Sigmoid colon (tissue), 7 donors: ENCODE results near the gene DARS2. TPM values are rescaled to one million over a fixed set of nuclear protein-coding genes. Genes with fewer than 3 reads are reported as not detected.
"Not testable (repeated sequence)": the region's sequence is repeated elsewhere in the genome, so short reads cannot be mapped to it uniquely, and the experiment has no call there.

Experiments
- DNase-seq: peaks from one replicate; pipeline ENCODE4 v3.0.0-alpha.2; 2019
- H3K27ac ChIP-seq, 4 donors: fragments of 200-600 bp; sonication (generic); one replicate each; pipeline ENCODE4 v1.5.1; 2016 to 2019; ENCODE audit warnings: mild to moderate bottlenecking in 1 of 4
- H3K27me3 ChIP-seq, 3 donors: fragments of 200-600 bp; sonication (generic); one replicate each; pipeline ENCODE4 v1.5.1; 2019; ENCODE audit warnings: mild to moderate bottlenecking in 1 of 3
- H3K36me3 ChIP-seq, 4 donors: fragments of 200-600 bp; sonication (generic); one replicate each; pipeline ENCODE4 v1.5.1; 2016 to 2019
- H3K4me1 ChIP-seq, 4 donors: fragments of 200-600 bp; sonication (generic); one replicate each; pipeline ENCODE4 v1.5.1; 2017 to 2019
- H3K4me3 ChIP-seq, 4 donors: fragments of 200-600 bp; sonication (generic); one replicate each; pipeline ENCODE4 v1.5.1; 2017 to 2019; ENCODE audit warnings: mild to moderate bottlenecking in 2 of 4, moderate library complexity in 1 of 4
- H3K9me3 ChIP-seq, 4 donors: fragments of 200-600 bp in 3 of 4; sonication (generic) in 3 of 4; one replicate each; pipeline versions ENCODE4 v1.5.1 to v1.6.1; 2013 to 2019
- EP300 ChIP-seq, 4 donors: sonication (generic); formaldehyde crosslinking; IDR thresholded peaks; one replicate each; pipeline ENCODE4 v1.6.1; 2017; ENCODE audit warnings: antibody characterized with exemption in 4 of 4
- POLR2A ChIP-seq, 2 donors: fragments of 450-650 bp; IDR thresholded peaks; one replicate each; pipeline ENCODE4 v1.6.1; 2016; ENCODE audit warnings: antibody characterized with exemption in 2 of 2, mild to moderate bottlenecking in 2 of 2, moderate library complexity in 2 of 2
- POLR2AphosphoS5 ChIP-seq, 4 donors: sonication (generic); formaldehyde crosslinking; IDR thresholded peaks; one replicate each; pipeline ENCODE4 v1.6.1; 2017; ENCODE audit warnings: antibody characterized with exemption in 4 of 4
- WGBS, 2 donors: extraction: QIAGEN DNeasy Blood & Tissue Kit; methylation state at CpG; one replicate each; pipeline ENCODE4 v1.1.7; 2013; 5-methylcytosine and 5-hydroxymethylcytosine counted together
- intact Hi-C: fragments of 100-400 bp; cut with DNase I; formaldehyde crosslinking; loops from one replicate; pipeline ENCODE4 v1.15.1; 2023
- polyA plus RNA-seq, 3 donors: library from polyadenylated mRNA; stranded (reverse); fragments of 200-250 nt; gene quantifications; one replicate each; pipeline ENCODE4 v1.2.3, GENCODE V29; 2013
- total RNA-seq, 4 donors: library from RNA; depleted of rRNA; stranded (reverse); fragments of >200 nt; gene quantifications; one replicate each; pipeline ENCODE4 v1.1.0, GENCODE V29; 2016
- TF ChIP-seq, protein P1 (sequence below), 4 experiments: fragments of 450-650 bp in 3 of 4; fragments of 200-600 bp in 1 of 4; IDR thresholded peaks; one replicate each; pipeline ENCODE4 v1.5.1; 2016 to 2019; ENCODE audit warnings: antibody characterized with exemption in 4 of 4, mild to moderate bottlenecking in 3 of 4, moderate library complexity in 2 of 4
- donor health status: healthy with polysubstance abuse.
- donor health status: Bipolar disorder and iron deficiency.
- donor health status: healthy.

Gene DARS2
- total and polyA plus RNA-seq, 7 donors, result 5.2 to 15.7 (median 8.4) TPM

DNA sequence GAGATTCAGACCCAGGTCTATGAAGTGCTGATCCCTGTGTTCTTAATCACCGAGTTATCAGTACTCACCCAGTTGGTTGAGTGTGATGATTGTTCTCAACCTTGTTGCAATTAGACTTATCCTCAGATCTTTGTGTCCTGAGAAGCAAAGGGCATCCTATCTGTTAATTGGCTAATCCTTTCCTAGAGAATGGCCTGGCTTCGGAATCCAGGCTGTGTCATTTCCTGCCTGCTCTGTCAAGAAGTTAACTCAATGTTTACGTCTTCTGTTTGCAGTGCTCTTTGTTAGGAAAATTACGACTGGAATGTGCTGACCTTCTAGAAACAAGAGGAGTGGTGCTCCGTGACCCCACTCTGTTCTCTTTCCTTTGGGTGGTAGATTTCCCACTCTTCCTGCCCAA is 28.6 kb downstream of the DARS2 start:
- peaks cover 0 to 4% (median 0%) of the 10 kb centered on the region in 4 donors for H3K4me1 ChIP-seq
- 74 to 77% methylated on average over 5 of the region's 5 CpGs for WGBS, 2 donors
- H3K36me3 ChIP-seq, result peaks cover 3 to 79% (median 10%) of the 10 kb centered on the region in 4 donors
- no peak overlapping the region for H3K4me3 ChIP-seq
- no peak for TF ChIP-seq POLR2A (IDR thresholded peaks at IDR 0.05)
- TF ChIP-seq EP300 (IDR thresholded peaks at IDR 0.05), result no peak
- TF ChIP-seq, protein P1, sequence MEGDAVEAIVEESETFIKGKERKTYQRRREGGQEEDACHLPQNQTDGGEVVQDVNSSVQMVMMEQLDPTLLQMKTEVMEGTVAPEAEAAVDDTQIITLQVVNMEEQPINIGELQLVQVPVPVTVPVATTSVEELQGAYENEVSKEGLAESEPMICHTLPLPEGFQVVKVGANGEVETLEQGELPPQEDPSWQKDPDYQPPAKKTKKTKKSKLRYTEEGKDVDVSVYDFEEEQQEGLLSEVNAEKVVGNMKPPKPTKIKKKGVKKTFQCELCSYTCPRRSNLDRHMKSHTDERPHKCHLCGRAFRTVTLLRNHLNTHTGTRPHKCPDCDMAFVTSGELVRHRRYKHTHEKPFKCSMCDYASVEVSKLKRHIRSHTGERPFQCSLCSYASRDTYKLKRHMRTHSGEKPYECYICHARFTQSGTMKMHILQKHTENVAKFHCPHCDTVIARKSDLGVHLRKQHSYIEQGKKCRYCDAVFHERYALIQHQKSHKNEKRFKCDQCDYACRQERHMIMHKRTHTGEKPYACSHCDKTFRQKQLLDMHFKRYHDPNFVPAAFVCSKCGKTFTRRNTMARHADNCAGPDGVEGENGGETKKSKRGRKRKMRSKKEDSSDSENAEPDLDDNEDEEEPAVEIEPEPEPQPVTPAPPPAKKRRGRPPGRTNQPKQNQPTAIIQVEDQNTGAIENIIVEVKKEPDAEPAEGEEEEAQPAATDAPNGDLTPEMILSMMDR (IDR thresholded peaks at IDR 0.05), result no peak
- no peak for TF ChIP-seq POLR2AphosphoS5 (IDR thresholded peaks at IDR 0.05)
- intact Hi-C loops, result no loop called here
- no peaks in the 10 kb centered on the region for H3K27me3 ChIP-seq
- H3K27ac ChIP-seq, result peak overlapping the region in 1 of 4 donors; percentile 34
- no peak for DNase-seq
- no peaks in the 10 kb centered on the region for H3K9me3 ChIP-seq

DNA sequence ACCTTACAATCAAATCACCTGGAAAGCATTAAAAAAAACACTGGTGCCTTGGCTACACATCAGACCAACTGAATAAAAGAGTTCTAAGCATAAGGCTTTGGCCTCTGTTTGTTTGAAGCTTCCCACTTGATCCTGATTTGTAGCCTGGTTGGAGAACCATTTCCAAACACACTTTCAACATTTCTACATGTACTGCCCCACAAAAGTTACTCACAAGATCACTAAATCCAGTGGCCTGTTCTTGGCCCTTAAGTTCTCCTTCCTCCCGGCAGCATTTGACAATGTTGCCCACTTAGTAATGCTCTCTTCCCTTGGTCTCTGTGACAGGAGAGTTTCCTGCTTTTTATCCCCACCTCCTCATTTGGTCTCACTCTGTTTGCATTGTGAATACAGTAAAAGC is 31.5 kb downstream of the DARS2 start:
- DNase-seq, result no peak
- intact Hi-C loops, result no loop called here
- H3K27ac ChIP-seq, result no peak overlapping the region
- H3K9me3 ChIP-seq, result no peaks in the 10 kb centered on the region
- H3K4me3 ChIP-seq, result no peak overlapping the region
- no peaks in the 10 kb centered on the region for H3K27me3 ChIP-seq
- H3K36me3 ChIP-seq, result peaks cover 4 to 95% (median 18%) of the 10 kb centered on the region in 4 donors
- TF ChIP-seq POLR2AphosphoS5 (IDR thresholded peaks at IDR 0.05) (no peak), EP300 (IDR thresholded peaks at IDR 0.05) (no peak), POLR2A (IDR thresholded peaks at IDR 0.05) (no peak)
- TF ChIP-seq, protein P1 (IDR thresholded peaks at IDR 0.05), result no peak
- H3K4me1 ChIP-seq, result peaks cover 0 to 4% (median 0%) of the 10 kb centered on the region in 4 donors
- 82 to 95% methylated on average over 1 of the region's 1 CpG for WGBS, 2 donors

DNA sequence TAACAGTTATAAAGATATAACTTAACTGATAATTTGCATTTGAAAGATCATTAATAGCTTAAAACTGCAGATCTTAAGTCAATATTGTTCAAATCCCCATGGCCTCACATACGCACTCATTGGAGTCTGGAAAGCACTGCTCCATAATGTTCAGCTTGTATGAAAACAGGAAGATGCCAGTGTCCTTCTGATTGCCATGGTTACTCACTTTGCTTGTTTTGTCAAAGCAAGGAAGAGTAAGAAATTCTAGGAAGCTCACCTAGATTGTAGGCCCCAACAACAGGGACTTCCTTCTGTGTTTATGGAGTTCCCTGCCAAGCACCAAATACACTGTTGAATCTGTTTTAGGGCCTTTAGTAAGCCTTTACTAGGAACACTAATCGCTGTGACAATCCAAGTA is 32.4 kb downstream of the DARS2 start:
- Histone ChIP-seq H3K9me3 (no peaks in the 10 kb centered on the region), H3K36me3 (peaks cover 4 to 92% (median 18%) of the 10 kb centered on the region in 4 donors), H3K27me3 (no peaks in the 10 kb centered on the region), H3K4me3 (no peak overlapping the region), H3K4me1 (peaks cover 0 to 4% (median 0%) of the 10 kb centered on the region in 4 donors), H3K27ac (no peak overlapping the region)
- intact Hi-C loops, result no loop called here
- 95 to 96% methylated on average over 2 of the region's 2 CpGs for WGBS, 2 donors
- DNase-seq, result no peak
- TF ChIP-seq EP300 (IDR thresholded peaks at IDR 0.05) (no peak), POLR2AphosphoS5 (IDR thresholded peaks at IDR 0.05) (no peak), POLR2A (IDR thresholded peaks at IDR 0.05) (no peak)
- TF ChIP-seq, protein P1 (IDR thresholded peaks at IDR 0.05), result no peak

DNA sequence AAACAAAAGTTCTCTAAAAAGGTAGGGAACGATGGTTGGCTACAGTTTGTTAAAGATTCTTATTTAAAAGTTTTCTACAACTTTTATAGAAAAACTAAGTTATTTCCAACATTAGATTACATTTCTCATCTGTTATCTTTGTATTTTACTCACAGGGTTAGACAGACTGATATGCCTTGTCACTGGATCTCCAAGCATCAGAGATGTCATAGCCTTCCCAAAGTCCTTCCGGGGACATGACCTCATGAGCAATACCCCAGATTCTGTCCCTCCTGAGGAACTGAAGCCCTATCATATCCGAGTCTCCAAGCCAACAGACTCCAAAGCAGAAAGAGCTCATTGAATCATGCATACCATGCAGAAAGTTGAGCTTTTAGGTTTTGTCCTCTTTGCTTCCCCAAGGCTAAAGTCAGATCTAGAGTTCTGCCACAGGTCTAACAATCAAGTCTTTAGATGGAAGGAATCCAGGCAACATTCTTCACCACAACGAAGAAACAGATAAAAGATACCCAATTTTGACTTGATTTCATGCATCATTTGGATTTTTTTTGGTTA is 33.0 kb downstream of the DARS2 start:
- 89 to 92% methylated on average over 4 of the region's 4 CpGs for WGBS, 2 donors
- peaks cover 4 to 92% (median 18%) of the 10 kb centered on the region in 4 donors for H3K36me3 ChIP-seq
- intact Hi-C loops, result no loop called here
- H3K27me3 ChIP-seq, result no peaks in the 10 kb centered on the region
- H3K9me3 ChIP-seq, result no peaks in the 10 kb centered on the region
- no peak for DNase-seq
- TF ChIP-seq POLR2AphosphoS5 (IDR thresholded peaks at IDR 0.05) (no peak), POLR2A (IDR thresholded peaks at IDR 0.05) (no peak), EP300 (IDR thresholded peaks at IDR 0.05) (no peak)
- TF ChIP-seq, protein P1 (IDR thresholded peaks at IDR 0.05), result no peak
- no peak overlapping the region for H3K27ac ChIP-seq
- peaks cover 0 to 4% (median 0%) of the 10 kb centered on the region in 4 donors for H3K4me1 ChIP-seq
- no peak overlapping the region for H3K4me3 ChIP-seq

DNA sequence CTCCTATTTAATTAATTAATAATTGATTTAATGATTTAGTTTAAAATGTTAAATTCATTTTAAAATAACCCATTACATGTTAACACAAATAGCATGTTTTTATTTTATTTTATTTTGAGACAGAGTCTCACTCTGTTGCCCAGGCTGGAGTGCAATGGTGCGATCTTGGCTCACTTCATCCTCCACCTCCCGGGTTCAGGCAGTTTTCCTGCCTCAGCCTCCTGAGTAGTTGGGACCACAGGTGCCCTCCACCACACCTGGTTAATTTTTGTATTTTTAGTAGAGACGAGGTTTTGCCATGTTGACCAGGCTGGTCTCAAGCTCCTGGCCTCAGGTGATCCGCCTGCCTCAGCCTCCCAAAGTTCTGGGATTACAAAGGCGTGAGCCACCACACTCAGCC is 35.1 kb downstream of the DARS2 start:
- H3K36me3 ChIP-seq, result peaks cover 17 to 97% (median 27%) of the 10 kb centered on the region in 4 donors
- intact Hi-C loops, H3K9me3 ChIP-seq, H3K27ac ChIP-seq, H3K27me3 ChIP-seq, H3K4me3 ChIP-seq, DNase-seq, H3K4me1 ChIP-seq: not testable (repeated sequence)
- WGBS, 2 donors, result 94 to 96% methylated on average over 5 of the region's 5 CpGs
